OCI-LY7 (cell line): Measurements from ENCODE around the gene ANO1.

Source experiments
- EZH2phosphoT487 ChIP-seq: fragments of 200-600 bp; sonication (generic); IDR thresholded peaks from 2 replicates; pipeline ENCODE4 v1.6.1; 2018; ENCODE audit warnings: low read depth, borderline replicate concordance, mild to moderate bottlenecking, mixed run types, antibody characterized with exemption, low read length, moderate library complexity, mixed read lengths
- TF ChIP-seq, protein P1 (sequence below): fragments of 200-600 bp; sonication (generic); conservative IDR thresholded peaks from 2 replicates; pipeline ENCODE4 v1.5.1; 2014; ENCODE audit warnings: mild to moderate bottlenecking, antibody characterized with exemption, low read length, moderate library complexity, mixed read lengths

DNA sequence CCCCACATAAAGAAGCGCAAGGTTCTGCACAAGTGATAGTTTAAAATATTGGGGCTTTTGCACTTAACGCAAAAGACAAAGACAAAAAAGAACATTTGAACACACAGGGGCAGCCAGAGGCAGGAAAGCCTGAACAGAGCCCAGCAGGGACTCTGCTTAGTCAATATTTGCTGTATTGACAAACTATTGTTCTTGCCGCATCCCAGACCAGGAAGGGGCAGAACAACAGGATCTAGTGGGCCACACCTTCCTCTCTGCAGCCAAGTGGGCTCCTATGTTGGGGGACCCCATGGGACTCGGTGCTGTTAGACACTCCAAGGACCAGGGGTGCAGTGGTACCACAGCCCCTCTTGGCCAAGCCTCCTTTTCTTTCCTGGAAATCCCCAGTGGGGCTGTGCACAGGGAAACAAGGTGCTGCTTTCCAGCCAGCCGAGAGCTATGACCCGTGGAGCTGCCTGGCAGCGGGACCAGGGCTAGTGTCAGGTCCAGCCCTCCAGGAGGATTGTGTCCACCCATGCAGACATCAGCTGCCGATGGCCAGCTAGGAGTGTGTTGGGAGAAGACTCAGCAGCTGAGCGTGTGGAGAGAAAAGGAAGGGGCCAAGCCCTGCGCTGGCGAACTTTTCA lies 43.3 kb upstream of the ANO1 start:
- TF ChIP-seq, protein P1, sequence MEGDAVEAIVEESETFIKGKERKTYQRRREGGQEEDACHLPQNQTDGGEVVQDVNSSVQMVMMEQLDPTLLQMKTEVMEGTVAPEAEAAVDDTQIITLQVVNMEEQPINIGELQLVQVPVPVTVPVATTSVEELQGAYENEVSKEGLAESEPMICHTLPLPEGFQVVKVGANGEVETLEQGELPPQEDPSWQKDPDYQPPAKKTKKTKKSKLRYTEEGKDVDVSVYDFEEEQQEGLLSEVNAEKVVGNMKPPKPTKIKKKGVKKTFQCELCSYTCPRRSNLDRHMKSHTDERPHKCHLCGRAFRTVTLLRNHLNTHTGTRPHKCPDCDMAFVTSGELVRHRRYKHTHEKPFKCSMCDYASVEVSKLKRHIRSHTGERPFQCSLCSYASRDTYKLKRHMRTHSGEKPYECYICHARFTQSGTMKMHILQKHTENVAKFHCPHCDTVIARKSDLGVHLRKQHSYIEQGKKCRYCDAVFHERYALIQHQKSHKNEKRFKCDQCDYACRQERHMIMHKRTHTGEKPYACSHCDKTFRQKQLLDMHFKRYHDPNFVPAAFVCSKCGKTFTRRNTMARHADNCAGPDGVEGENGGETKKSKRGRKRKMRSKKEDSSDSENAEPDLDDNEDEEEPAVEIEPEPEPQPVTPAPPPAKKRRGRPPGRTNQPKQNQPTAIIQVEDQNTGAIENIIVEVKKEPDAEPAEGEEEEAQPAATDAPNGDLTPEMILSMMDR = no peak
- TF ChIP-seq EZH2phosphoT487 = no peak
